Measurements from ENCODE around the gene GDF2. TPM values are rescaled to one million over a fixed set of nuclear protein-coding genes. Genes with fewer than 3 reads are reported as not detected.

The GDF2 gene
- total RNA-seq, 1 donor from 2014 or later: not detected

DNA sequence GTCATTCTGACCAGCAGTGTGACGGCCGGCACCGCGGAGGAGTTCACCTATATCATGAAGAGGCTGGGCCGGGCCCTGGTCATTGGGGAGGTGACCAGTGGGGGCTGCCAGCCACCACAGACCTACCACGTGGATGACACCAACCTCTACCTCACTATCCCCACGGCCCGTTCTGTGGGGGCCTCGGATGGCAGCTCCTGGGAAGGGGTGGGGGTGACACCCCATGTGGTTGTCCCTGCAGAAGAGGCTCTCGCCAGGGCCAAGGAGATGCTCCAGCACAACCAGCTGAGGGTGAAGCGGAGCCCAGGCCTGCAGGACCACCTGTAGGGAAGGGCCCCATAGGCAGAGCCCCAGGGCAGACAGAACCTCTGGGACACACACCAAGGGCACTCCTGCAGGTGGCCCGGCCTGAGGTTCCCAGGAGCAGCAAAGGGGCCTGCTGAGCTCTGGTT is 34.9 kb downstream of the GDF2 start:
- H3K4me3 ChIP-seq: no peak overlapping the region
- H3K9me3 ChIP-seq: no peaks in the 10 kb centered on the region
- no peak for ATAC-seq
- no peak for TF ChIP-seq CTCF (IDR thresholded peaks at IDR 0.05)
- H3K4me1 ChIP-seq: no peaks in the 10 kb centered on the region
- no peaks in the 10 kb centered on the region for H3K36me3 ChIP-seq
- H3K27me3 ChIP-seq: no peaks in the 10 kb centered on the region
- intact Hi-C loops (cut with DNase I): no loop called here
- no peak overlapping the region for H3K27ac ChIP-seq
- DNase-seq: no peak

DNA sequence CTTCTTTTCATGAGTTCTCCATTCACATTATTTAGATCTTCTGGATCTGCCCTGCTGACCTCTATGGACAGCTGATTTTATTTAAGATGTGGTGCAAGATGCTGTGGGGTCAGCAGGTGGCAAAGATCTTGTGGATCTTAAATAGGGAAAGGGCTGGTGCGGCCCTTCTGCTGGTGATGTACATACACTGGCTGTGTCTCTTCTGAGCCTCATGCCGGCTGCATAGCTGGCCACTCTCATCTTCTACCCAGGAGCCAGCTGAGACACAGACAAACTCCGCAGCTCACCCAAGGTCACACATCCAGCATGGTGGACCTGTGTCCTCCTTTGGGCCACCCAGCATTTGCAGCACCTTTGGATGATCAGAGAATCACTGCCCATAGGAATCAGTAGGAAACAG is 35.7 kb downstream of the GDF2 start:
- no peaks in the 10 kb centered on the region for H3K27me3 ChIP-seq
- H3K27ac ChIP-seq: no peak overlapping the region
- no peak overlapping the region for H3K4me3 ChIP-seq
- no peaks in the 10 kb centered on the region for H3K36me3 ChIP-seq
- intact Hi-C loops (cut with DNase I): no loop called here
- DNase-seq (no peak), ATAC-seq (no peak)
- H3K4me1 ChIP-seq: no peaks in the 10 kb centered on the region
- no peaks in the 10 kb centered on the region for H3K9me3 ChIP-seq
- no peak for TF ChIP-seq CTCF (IDR thresholded peaks at IDR 0.05)

- DNase-seq (no peak), ATAC-seq (no peak)
- Histone ChIP-seq H3K9me3 (no peaks in the 10 kb centered on the region), H3K27me3 (no peaks in the 10 kb centered on the region), H3K27ac (no peak overlapping the region), H3K4me1 (no peaks in the 10 kb centered on the region), H3K36me3 (no peaks in the 10 kb centered on the region), H3K4me3 (no peak overlapping the region)
- TF ChIP-seq CTCF (IDR thresholded peaks at IDR 0.05): no peak
- intact Hi-C loops (cut with DNase I): no loop called here
Measured at GRCh38 chr10:47358457-47358856, 36.2 kb downstream of the GDF2 start.

GRCh38 chr10:47359101-47359500 is 36.8 kb downstream of the GDF2 start:
- Histone ChIP-seq H3K36me3 (no peaks in the 10 kb centered on the region), H3K27me3 (no peaks in the 10 kb centered on the region), H3K9me3 (no peaks in the 10 kb centered on the region), H3K27ac (no peak overlapping the region), H3K4me1 (no peaks in the 10 kb centered on the region), H3K4me3 (no peak overlapping the region)
- no peak for DNase-seq
- no peak for ATAC-seq
- intact Hi-C loops (cut with DNase I): no loop called here
- no peak for TF ChIP-seq CTCF (IDR thresholded peaks at IDR 0.05)

DNA sequence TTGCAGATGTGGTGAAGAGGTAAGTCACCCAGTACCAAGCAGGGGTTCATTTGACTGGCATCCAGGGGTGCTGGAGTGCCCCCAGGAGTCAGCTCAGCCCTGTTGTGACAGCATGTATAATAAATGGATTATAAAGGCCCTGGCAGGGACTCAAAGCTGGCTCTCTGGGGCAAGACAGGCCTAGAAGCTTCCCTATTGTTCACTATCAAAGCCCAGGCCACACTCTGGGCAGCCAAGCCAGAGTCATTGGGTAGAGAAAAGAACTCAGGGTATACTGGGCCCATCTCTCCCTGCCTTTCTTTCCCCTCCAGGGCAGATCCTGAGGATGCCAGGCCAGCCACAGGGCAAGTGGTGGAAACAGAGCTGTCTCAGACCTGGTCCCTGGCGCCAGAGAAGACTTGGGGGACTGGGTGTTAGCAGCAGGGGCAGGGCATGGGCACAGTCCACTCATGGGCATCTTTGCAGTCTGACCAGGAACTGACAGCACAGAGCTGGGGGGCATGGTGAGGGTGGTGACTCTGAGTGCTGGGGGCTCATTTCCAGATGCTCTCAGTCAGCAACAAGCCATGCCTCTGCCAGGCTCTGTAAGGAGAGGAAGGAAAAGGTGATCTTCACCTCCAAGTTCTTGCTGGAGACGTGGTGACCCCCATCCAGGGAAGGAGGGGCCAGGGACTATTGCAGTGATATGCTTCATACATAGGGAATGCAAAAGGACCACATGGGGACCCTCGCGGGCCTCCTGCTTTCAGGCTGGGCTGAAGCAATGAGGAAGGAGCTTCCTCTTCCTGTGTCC is 37.6 kb downstream of the GDF2 start:
- intact Hi-C loops (cut with DNase I): no loop called here
- no peaks in the 10 kb centered on the region for H3K9me3 ChIP-seq
- no peak for ATAC-seq

More for the DNA sequence above, 37.6 kb downstream of the GDF2 start:
- no peaks in the 10 kb centered on the region for H3K36me3 ChIP-seq
- no peak overlapping the region for H3K27ac ChIP-seq
- H3K27me3 ChIP-seq: no peaks in the 10 kb centered on the region
- H3K4me3 ChIP-seq: no peak overlapping the region
- TF ChIP-seq CTCF (IDR thresholded peaks at IDR 0.05): no peak
- H3K4me1 ChIP-seq: no peaks in the 10 kb centered on the region
- no peak for DNase-seq

Measured in upper lobe of right lung (tissue), 1 donor.